GM19372 (cell line): ENCODE data around the gene ALOX5.
A peak's percentile ranks its signal among the peaks of the same experiment; 100 is the strongest.

ENCODE experiments used
- ATAC-seq: cut with Tn5 transposase; IDR thresholded peaks from one replicate; pipeline ENCODE4 v1.9.1; 2021; ENCODE audit warnings: mild to moderate bottlenecking, low read depth, moderate library complexity; ENCODE audit not compliant: unreplicated experiment

The ALOX5 gene

GRCh38 chr10:45422207-45422865, 48.3 kb downstream of the ALOX5 start:
- no peak for ATAC-seq

DNA sequence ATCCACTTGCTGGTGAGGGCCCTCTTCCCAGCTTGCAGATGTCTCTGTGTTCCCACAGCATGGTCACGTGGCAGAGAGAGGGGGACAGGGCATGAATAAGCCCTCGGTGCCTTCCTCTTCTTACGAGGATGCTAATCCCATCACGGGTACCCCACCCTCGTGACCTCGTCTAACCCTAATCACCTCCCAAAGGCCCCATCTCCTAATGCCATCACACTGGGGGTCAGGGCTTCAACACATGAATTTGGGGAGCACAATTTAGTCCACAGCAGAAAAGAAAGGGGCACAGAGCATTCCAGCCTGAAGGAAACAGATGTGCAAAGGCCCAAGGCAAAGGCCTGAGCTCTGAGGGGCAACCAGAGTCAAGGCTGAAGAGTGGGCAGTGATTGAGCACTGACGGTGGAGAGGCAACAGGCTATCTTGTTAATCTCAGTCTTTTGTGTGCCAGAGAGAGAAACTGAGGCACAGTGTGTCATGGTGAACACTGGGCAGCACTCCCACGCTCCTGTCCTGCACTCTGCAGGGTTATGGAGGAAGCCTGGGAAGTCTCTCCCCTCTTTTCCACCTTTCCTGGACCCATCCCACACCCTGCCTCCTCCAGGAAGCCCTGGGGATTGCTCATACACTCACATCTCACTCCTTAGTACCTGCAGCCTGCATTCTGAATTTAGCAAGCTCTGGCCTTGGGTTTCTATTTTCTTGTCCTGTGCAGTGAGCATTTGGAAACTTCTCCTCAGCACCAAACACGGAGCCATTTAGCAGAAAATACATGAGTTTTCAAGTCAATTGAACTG, 49.0 kb downstream of the ALOX5 start:
- ATAC-seq, result no peak

DNA sequence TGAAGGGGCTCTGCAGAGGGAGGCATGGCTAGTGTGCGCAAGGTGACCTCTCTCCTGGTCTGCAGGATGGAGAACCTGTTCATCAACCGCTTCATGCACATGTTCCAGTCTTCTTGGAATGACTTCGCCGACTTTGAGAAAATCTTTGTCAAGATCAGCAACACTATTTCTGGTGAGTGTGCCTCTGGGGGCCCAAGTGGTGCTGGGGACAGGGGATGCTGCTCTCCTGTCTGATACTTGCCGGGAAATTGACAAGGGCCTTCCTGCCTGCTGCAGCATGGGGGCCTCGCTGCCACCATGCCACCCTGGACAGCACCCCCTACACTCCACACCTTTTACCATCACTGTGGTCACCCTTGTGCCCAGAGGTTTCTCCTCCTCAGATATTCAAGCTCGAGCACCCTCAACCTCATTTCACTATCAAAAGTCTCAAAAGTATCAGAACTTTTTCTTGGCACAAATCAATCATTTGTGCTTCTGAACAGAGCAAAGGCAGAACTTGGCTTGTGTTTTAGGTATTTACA, 50.0 kb downstream of the ALOX5 start:
- ATAC-seq, result no peak

DNA sequence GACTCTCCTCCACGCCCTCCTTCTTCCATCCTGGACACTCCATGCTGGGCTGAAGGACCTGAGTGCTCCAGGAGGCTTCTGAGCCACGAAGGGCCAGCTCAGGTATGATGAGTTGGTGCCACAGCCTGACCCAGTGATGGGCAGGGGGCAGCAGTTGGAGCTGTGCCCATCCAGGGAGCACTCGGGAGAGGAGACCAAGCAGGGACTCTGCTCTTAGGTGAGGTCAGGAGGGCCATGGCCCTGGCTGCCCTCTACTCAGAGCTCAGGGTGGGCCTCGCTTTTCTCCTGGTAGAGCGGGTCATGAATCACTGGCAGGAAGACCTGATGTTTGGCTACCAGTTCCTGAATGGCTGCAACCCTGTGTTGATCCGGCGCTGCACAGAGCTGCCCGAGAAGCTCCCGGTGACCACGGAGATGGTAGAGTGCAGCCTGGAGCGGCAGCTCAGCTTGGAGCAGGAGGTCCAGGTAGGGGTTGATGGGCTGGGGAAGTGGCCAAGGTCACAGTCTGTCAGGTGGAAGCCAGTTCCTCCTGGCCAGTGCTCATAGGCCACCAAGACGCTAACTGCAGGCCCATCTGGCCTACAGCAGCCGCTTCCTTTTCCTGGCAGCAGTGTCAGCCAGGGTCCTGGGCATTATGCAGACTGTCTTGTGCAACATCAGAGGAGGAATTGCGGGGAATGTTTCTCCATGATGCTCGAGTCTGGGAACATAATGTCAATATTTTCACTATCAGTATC, 50.8 kb downstream of the ALOX5 start:
- ATAC-seq, result no peak

- ATAC-seq, result no peak
Measured at GRCh38 chr10:45425621-45426563, 51.9 kb downstream of the ALOX5 start.

DNA sequence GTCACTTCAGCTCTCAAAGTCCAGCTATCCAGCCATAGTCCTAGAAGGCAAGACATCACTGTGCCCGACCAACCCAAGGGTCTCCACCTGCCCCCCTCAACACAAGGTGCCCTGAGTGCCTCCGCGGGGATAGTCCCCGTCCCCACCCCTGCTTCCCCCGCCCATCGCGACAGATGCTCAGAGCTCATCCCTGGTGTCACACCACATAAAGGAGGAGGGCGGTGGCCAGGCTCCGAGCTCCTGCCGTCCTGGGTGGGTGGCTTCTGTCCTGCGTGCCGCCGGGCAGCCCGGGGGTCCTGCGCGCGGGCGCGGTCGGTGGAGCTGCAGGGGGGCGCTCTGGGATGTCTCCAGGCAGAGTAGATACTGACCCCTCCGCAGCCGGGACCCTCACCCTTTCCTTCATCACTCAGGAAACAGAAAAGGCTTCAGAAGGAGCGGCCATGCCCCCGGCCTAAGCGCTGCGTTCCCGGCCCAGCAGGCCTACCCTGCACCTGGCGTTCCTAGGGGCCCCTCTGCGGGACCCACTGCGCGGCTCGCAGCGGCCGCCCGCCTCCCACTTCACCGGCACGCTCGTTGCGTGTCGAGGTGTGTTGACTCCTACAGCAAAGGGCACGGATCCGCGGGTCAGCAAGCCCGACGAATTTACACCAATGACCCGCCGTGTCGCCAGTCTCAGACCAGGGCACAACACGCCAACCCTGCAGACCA, 53.4 kb downstream of the ALOX5 start:
- no peak for ATAC-seq

DNA sequence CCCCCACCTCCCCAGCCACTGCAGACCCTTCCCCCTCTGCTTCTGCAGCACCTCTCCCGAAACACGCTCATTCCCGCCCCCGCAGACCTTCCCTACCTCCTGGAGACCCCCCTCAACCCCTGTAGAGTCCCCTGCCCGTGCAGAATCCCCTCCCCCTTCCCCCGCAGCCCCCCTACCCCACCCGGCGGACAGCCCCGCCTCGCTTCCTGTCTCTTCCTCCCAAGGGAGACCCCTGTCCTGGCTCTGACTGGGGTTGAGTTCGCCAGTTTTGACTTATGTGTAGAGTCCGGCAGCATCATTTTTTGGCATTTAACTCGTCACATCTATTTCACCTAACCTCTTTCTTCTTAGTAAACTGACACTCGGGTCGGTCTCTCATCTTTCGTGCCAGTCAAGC, 54.0 kb downstream of the ALOX5 start:
- no peak for ATAC-seq

- ATAC-seq, result no peak
Measured at GRCh38 chr10:45428611-45429510, 54.8 kb downstream of the ALOX5 start.

DNA sequence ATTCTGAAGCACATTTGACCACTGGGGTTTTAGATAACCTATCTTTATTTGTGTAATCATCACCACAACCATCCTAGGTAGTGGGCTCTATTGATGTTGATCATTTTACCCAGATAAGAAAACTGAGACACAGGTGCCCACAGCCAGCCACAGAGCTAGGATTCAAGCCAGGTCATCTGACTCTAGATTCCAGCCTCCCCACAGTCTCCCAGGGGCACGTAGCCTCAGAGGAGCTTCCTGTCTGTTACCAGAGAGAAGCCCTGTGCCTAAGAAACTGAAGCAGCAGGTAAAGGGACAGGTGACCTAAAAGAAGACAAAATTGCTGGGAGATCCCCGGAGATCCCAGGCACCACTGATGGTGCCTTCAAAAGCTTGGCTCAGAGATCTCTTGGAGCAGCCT, 55.8 kb downstream of the ALOX5 start:
- ATAC-seq, result no peak

DNA sequence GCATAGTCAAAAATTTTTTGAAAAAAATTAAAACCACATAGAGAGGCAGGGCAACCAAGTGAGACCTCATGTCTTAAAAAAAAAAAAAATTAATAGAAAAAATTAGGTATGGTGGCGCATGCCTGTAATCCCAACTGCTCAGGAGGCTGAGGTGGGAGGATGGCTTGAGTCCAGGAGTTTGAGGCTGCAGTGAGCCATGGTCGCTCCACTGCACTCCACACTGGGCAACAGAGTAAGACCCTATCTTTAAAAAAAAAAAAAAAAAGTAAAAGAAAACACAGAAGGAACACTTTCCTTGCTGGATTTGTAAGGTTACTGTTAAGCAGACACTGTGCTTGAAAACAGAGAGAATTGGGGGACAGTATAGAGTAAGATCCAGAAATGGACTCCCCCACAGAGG, 58.1 kb downstream of the ALOX5 start:
- no peak for ATAC-seq

GRCh38 chr10:45432700-45433472, 58.9 kb downstream of the ALOX5 start:
- ATAC-seq, result no peak

GRCh38 chr10:45433716-45434469, 59.9 kb downstream of the ALOX5 start:
- peak; percentile 83 for ATAC-seq

GRCh38 chr10:45437587-45438465, 63.8 kb downstream of the ALOX5 start:
- no peak for ATAC-seq

GRCh38 chr10:45438466-45439090, 64.6 kb downstream of the ALOX5 start:
- no peak for ATAC-seq

- no peak for ATAC-seq
Measured at GRCh38 chr10:45439365-45439764, 65.3 kb downstream of the ALOX5 start.

GRCh38 chr10:45439873-45440272, 65.9 kb downstream of the ALOX5 start:
- no peak for ATAC-seq
